ENCODE results near the gene APOBEC3B. TPM values are rescaled to one million over a fixed set of nuclear protein-coding genes. Genes with fewer than 3 reads are reported as not detected.

The APOBEC3B gene
- total and polyA plus RNA-seq, 2 of the 8 experiments (the other 6 are each of a cell fraction or from before 2014, with no cell fraction given), result 14.2 to 74.9 TPM

DNA sequence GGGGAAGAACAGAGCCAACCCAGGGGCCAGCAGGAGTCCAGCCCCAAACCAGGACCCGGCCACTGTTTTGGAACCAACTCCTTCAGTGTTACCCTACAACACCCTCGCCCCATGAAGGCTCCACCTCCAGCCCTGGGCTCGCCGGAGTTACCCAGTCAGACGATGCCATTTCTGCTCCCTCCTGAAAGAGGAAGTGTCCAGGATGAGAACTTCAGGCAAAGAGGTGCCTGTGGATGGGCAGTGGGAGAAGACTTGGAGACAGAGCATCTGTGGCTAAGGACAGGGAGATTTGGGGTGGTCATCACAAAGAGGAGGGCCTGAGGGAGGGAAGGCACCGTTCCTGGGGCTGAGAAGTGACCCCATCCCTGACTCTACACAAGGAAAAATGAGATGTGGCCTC is 14.0 kb downstream of the APOBEC3B start:
- Histone ChIP-seq H2BK15ac (ENCODE audit: low read length) (no peak overlapping the region), H3K27me3 (replicated peaks in 1 of 4; ENCODE audit: control insufficient read depth in 3 of 4, extremely low read depth in 1 of 4, insufficient read depth in 3 of 4, low read length in 3 of 4) (no peaks in the 10 kb centered on the region; a peak in 1 of 7 replicates), H3K23me2 (ENCODE audit: low read depth, low read length) (no peaks in the 10 kb centered on the region; the same call in 1 of the 2 replicates), H4K20me1 (replicated peaks in 1 of 2; ENCODE audit: control insufficient read depth in 1 of 2, insufficient read depth in 2 of 2, low read length in 2 of 2) (no peaks in the 10 kb centered on the region), H3K9ac (replicated peaks in 1 of 4; ENCODE audit: extremely low read depth in 1 of 4, low read depth in 3 of 4, low read length in 3 of 4) (no peak overlapping the region), H3K14ac (ENCODE audit: insufficient read length) (no peak overlapping the region), H4K91ac (replicated peaks; ENCODE audit: insufficient read length, low read length) (peak overlapping the region; percentile 15), H2BK5ac (ENCODE audit: low read depth, low read length) (no peak overlapping the region), H3K36me3 (ENCODE audit: control insufficient read depth in 2 of 4, insufficient read depth in 4 of 4, low read length in 3 of 4) (no peaks in the 10 kb centered on the region), H2BK120ac (replicated peaks; ENCODE audit: low read depth, low read length) (no peak overlapping the region), H2AK5ac (ENCODE audit: low read depth, low read length) (no peak overlapping the region), H3K23ac (ENCODE audit: insufficient read length) (no peak overlapping the region), H3K4me3 (ENCODE audit: extremely low read depth in 1 of 4, insufficient read depth in 2 of 4, low read depth in 3 of 4, low read length in 4 of 4) (no peak overlapping the region), H3K79me1 (ENCODE audit: low read depth, low read length) (no peaks in the 10 kb centered on the region), H2BK12ac (ENCODE audit: low read depth, low read length) (no peak overlapping the region), H2BK20ac (ENCODE audit: low read length) (no peak overlapping the region), H3K79me2 (ENCODE audit: control insufficient read depth in 1 of 2, insufficient read depth in 2 of 2, low read length in 2 of 2) (no peaks in the 10 kb centered on the region), H2AFZ (ENCODE audit: low read length) (no peak overlapping the region), H3K56ac (replicated peaks; ENCODE audit: insufficient read length, low read depth, low read length) (no peak overlapping the region), H3K27ac (ENCODE audit: low read depth, low read length) (no peak overlapping the region), H3K4me2 (ENCODE audit: insufficient read depth in 1 of 2, low read depth in 2 of 2, low read length in 2 of 2) (no peak overlapping the region), H4K8ac (ENCODE audit: extremely low read depth, insufficient read depth, low read length) (no peak overlapping the region), H3K4ac (replicated peaks; ENCODE audit: insufficient read length, low read depth, low read length) (peak overlapping the region; percentile 27), H3K9me3 (ENCODE audit: insufficient read depth in 2 of 2, low read depth in 1 of 2, low read length in 1 of 2) (no peaks in the 10 kb centered on the region), H3K18ac (ENCODE audit: extremely low read depth, low read length) (no peak overlapping the region), H4K5ac (ENCODE audit: insufficient read length, low read depth, low read length) (no peak overlapping the region), H3K4me1 (replicated peaks in 1 of 4; ENCODE audit: control insufficient read depth in 3 of 4, insufficient read depth in 4 of 4, low read length in 3 of 4) (peaks cover 3 to 19% (median 4%) of the 10 kb centered on the region in 4 experiments; a peak in 6 of 7 replicates)
- ChIA-PET CTCF (ENCODE audit: partially characterized antibody) (interaction anchor here (0.7 to 3.0 kb wide), 4 partner anchors 11 to 254 kb away, joined by 3 to 14 read pairs (median 4); no protein-coding TSS in a partner anchor), POLR2A (ENCODE audit: partially characterized antibody) (no interaction called here)
- no peak for FAIRE-seq
- WGBS, 2 experiments (ENCODE audit: extremely low coverage in 1 of 2, insufficient coverage in 1 of 2, insufficient read length in 1 of 2, insufficient replicate concordance in 2 of 2, low coverage in 1 of 2, low lambda C conversion rate in 2 of 2, missing lambda C conversion rate in 1 of 2), result 98% methylated on average over 6 of the region's 6 CpGs; no CpG with 5 or more reads in 1 of the 2 experiments
- no peak for DNase-seq (ENCODE audit: low read depth in 1 of 2, low spot score in 2 of 2)
- TF ChIP-seq CBX8 (IDR thresholded peaks at IDR 0.05; ENCODE audit: borderline replicate concordance, low read depth, low read length) (no peak), EZH2 (IDR thresholded peaks at IDR 0.05; ENCODE audit: low read depth, low read length, severe bottlenecking) (no peak), SUZ12 (IDR thresholded peaks at IDR 0.05; ENCODE audit: low read length) (no peak), CREB1 (IDR thresholded peaks at IDR 0.05) (no peak), MAFK (IDR thresholded peaks at IDR 0.05; ENCODE audit: low read depth, low read length) (no peak), GTF2F1 (IDR thresholded peaks at IDR 0.05; ENCODE audit: borderline replicate concordance, low read depth, low read length) (no peak), SAP30 (IDR thresholded peaks at IDR 0.05; ENCODE audit: insufficient read depth, insufficient replicate concordance, low read length) (no peak), SP4 (IDR thresholded peaks at IDR 0.05; ENCODE audit: low read length) (no peak), JUN (IDR thresholded peaks at IDR 0.05; ENCODE audit: low read depth, low read length) (no peak), SRF (IDR thresholded peaks at IDR 0.05; ENCODE audit: low read depth, low read length) (no peak), POLR2A (IDR thresholded peaks at IDR 0.05; ENCODE audit: control extremely low read depth in 1 of 2, low read depth in 2 of 2, low read length in 2 of 2) (no peak), YY1 (IDR thresholded peaks at IDR 0.05; ENCODE audit: low read depth, low read length) (no peak), POU5F1 (IDR thresholded peaks at IDR 0.05; ENCODE audit: low read depth, low read length) (no peak), ASH2L (IDR thresholded peaks at IDR 0.05; ENCODE audit: low read length) (no peak), CBX5 (IDR thresholded peaks at IDR 0.05; ENCODE audit: low read depth, low read length) (no peak)
- TF ChIP-seq, protein P1, sequence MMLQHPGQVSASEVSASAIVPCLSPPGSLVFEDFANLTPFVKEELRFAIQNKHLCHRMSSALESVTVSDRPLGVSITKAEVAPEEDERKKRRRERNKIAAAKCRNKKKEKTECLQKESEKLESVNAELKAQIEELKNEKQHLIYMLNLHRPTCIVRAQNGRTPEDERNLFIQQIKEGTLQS (IDR thresholded peaks at IDR 0.05; ENCODE audit: insufficient read depth, low read depth, low read length), result no peak
